Measurements from ENCODE around the gene MITF. TPM values are rescaled to one million over a fixed set of nuclear protein-coding genes. Genes with fewer than 3 reads are reported as not detected.

Gene MITF
- polyA plus RNA-seq, 1 donor (not counting 4 experiments of a cell fraction or from before 2014, with no cell fraction given) = 2.7 TPM

GRCh38 chr3:69987833-69988232, 248.6 kb downstream of the MITF start:
- no peaks in the 10 kb centered on the region for H4K20me1 ChIP-seq (ENCODE audit: control insufficient read depth, extremely low read depth, insufficient read depth, low read length)
- no peak overlapping the region for H3K4me3 ChIP-seq (ENCODE audit: control insufficient read depth in 2 of 3, extremely low read depth in 1 of 3, insufficient read depth in 2 of 3, low read depth in 1 of 3, low read length in 3 of 3)
- H3K9ac ChIP-seq (ENCODE audit: control insufficient read depth, extremely low read depth, insufficient read depth, low read length) = no peak overlapping the region
- H3K4me1 ChIP-seq (ENCODE audit: control insufficient read depth, extremely low read depth, insufficient read depth, low read length) = no peaks in the 10 kb centered on the region
- no peaks in the 10 kb centered on the region for H3K36me3 ChIP-seq (ENCODE audit: control insufficient read depth in 2 of 2, extremely low read depth in 1 of 2, insufficient read depth in 2 of 2, low read length in 2 of 2)
- TF ChIP-seq CTCF (optimal IDR thresholded peaks at IDR 0.05 in 1 of 3, IDR thresholded peaks at IDR 0.05 in 1 of 3, conservative IDR thresholded peaks at IDR 0.05 in 1 of 3; ENCODE audit: extremely low read depth in 1 of 3, insufficient read depth in 2 of 3, low read length in 3 of 3) = no peak
- no peak for TF ChIP-seq EZH2 (IDR thresholded peaks at IDR 0.05; ENCODE audit: low read length)
- H3K79me2 ChIP-seq (ENCODE audit: control insufficient read depth, insufficient read depth, low read length) = no peaks in the 10 kb centered on the region
- H3K27me3 ChIP-seq (ENCODE audit: control insufficient read depth, extremely low read depth, insufficient read depth, low read length) = no peaks in the 10 kb centered on the region
- H3K9me1 ChIP-seq (ENCODE audit: control insufficient read depth, extremely low read depth, insufficient read depth, low read length) = no peaks in the 10 kb centered on the region
- H3K9me3 ChIP-seq (ENCODE audit: control insufficient read depth, low read depth, low read length) = no peaks in the 10 kb centered on the region
- DNase-seq (ENCODE audit: low read depth, low spot score) (no peak), FAIRE-seq (no peak)
- no peak overlapping the region for H2AFZ ChIP-seq (ENCODE audit: control insufficient read depth, low read length)
- dilution Hi-C loops (cut with MboI; ENCODE audit: extremely low pct_ligation_motif_present, low sequenced_read_pairs) = no loop called here
- H3K27ac ChIP-seq (ENCODE audit: control insufficient read depth, insufficient read depth, low read length) = no peak overlapping the region
- H3K4me2 ChIP-seq (ENCODE audit: control insufficient read depth, extremely low read depth, insufficient read depth, low read depth, low read length) = no peak overlapping the region

DNA sequence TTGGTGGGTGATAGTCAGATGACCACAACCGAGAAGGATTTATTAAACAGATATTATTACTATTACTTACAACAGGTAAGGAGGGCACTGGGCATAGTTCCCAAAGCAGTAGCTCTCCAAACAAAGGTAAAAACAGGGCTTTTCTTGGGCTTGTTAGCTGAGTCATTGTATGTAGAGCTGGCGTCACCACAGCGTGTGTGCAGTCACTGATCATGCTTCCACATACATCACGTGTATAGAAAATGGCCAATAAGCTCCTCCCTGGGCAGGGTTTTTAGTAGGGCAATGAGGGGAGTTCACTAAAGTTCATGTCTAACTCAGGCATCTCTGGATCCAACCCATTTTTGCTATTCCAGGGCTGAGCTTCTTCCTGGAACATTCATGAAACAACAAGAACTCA, 254.5 kb downstream of the MITF start:
- Histone ChIP-seq H4K20me1 (ENCODE audit: control insufficient read depth, extremely low read depth, insufficient read depth, low read length) (no peaks in the 10 kb centered on the region), H3K9ac (ENCODE audit: control insufficient read depth, extremely low read depth, insufficient read depth, low read length) (no peak overlapping the region), H3K4me1 (ENCODE audit: control insufficient read depth, extremely low read depth, insufficient read depth, low read length) (no peaks in the 10 kb centered on the region), H3K9me1 (ENCODE audit: control insufficient read depth, extremely low read depth, insufficient read depth, low read length) (no peaks in the 10 kb centered on the region), H3K79me2 (ENCODE audit: control insufficient read depth, insufficient read depth, low read length) (no peaks in the 10 kb centered on the region), H2AFZ (ENCODE audit: control insufficient read depth, low read length) (no peak overlapping the region), H3K27me3 (ENCODE audit: control insufficient read depth, extremely low read depth, insufficient read depth, low read length) (no peaks in the 10 kb centered on the region), H3K36me3 (ENCODE audit: control insufficient read depth in 2 of 2, extremely low read depth in 1 of 2, insufficient read depth in 2 of 2, low read length in 2 of 2) (no peaks in the 10 kb centered on the region), H3K9me3 (ENCODE audit: control insufficient read depth, low read depth, low read length) (no peaks in the 10 kb centered on the region), H3K4me2 (ENCODE audit: control insufficient read depth, extremely low read depth, insufficient read depth, low read depth, low read length) (no peak overlapping the region), H3K4me3 (ENCODE audit: control insufficient read depth in 2 of 3, extremely low read depth in 1 of 3, insufficient read depth in 2 of 3, low read depth in 1 of 3, low read length in 3 of 3) (no peak overlapping the region), H3K27ac (ENCODE audit: control insufficient read depth, insufficient read depth, low read length) (no peak overlapping the region)
- FAIRE-seq (no peak), DNase-seq (ENCODE audit: low read depth, low spot score) (no peak)
- dilution Hi-C loops (cut with MboI; ENCODE audit: extremely low pct_ligation_motif_present, low sequenced_read_pairs) = no loop called here
- no peak for TF ChIP-seq CTCF (optimal IDR thresholded peaks at IDR 0.05 in 1 of 3, IDR thresholded peaks at IDR 0.05 in 1 of 3, conservative IDR thresholded peaks at IDR 0.05 in 1 of 3; ENCODE audit: extremely low read depth in 1 of 3, insufficient read depth in 2 of 3, low read length in 3 of 3)
- no peak for TF ChIP-seq EZH2 (IDR thresholded peaks at IDR 0.05; ENCODE audit: low read length)

Data from keratinocyte (primary cell).